SJSA1 (cell line): ENCODE results near the gene CLEC4M. TPM values are rescaled to one million over a fixed set of nuclear protein-coding genes. Genes with fewer than 3 reads are reported as not detected.
A peak's percentile ranks its signal among the peaks of the same experiment; 100 is the strongest.
"Not testable (repeated sequence)": the region's sequence is repeated elsewhere in the genome, so short reads cannot be mapped to it uniquely, and the experiment has no call there.

Experiments
- DNase-seq, 2 experiments: peaks; one replicate each; pipeline ENCODE4 v3.0.0-alpha.2; 2015 to 2020; ENCODE audit warnings: low spot score in 2 of 2, low read depth in 1 of 2
- H3K27ac ChIP-seq: fragments of 250-450 bp; sonication (Bioruptor Pico); 2 replicates; pipeline ENCODE4 v1.5.1; 2020; ENCODE audit warnings: mild to moderate bottlenecking, moderate library complexity
- H3K27me3 ChIP-seq: fragments of 250-450 bp; sonication (Bioruptor Pico); replicated peaks from 2 replicates; pipeline ENCODE4 v1.5.1; 2020; ENCODE audit warnings: mild to moderate bottlenecking, moderate library complexity
- H3K36me3 ChIP-seq: fragments of 250-450 bp; sonication (Bioruptor Pico); 2 replicates; pipeline ENCODE4 v1.5.1; 2020; ENCODE audit warnings: mild to moderate bottlenecking
- H3K4me1 ChIP-seq: fragments of 250-450 bp; sonication (Bioruptor Pico); replicated peaks from 2 replicates; pipeline ENCODE4 v1.6.1; 2021; ENCODE audit warnings: mild to moderate bottlenecking
- H3K4me3 ChIP-seq: fragments of 250-450 bp; sonication (Bioruptor Pico); 2 replicates; pipeline ENCODE4 v1.5.1; 2020; ENCODE audit warnings: mild to moderate bottlenecking
- H3K9me3 ChIP-seq: fragments of 250-450 bp; sonication (Bioruptor Pico); replicated peaks from 2 replicates; pipeline ENCODE4 v1.5.1; 2020; ENCODE audit warnings: mild to moderate bottlenecking
- total RNA-seq: library from RNA; depleted of rRNA; stranded (reverse); fragments of >200 nt; shearing (Covaris generic); gene quantifications from 2 replicates; pipeline ENCODE4 v1.2.3, GENCODE V29; 2014

The CLEC4M gene
- total RNA-seq, 1 experiment from 2014 or later = not detected

- H3K4me3 ChIP-seq = no peak overlapping the region
- no peaks in the 10 kb centered on the region; the same call in 1 of the 2 replicates for H3K9me3 ChIP-seq
- DNase-seq = no peak
- H3K4me1 ChIP-seq = no peaks in the 10 kb centered on the region
- H3K27me3 ChIP-seq = no peaks in the 10 kb centered on the region
- H3K36me3 ChIP-seq = no peaks in the 10 kb centered on the region
- no peak overlapping the region for H3K27ac ChIP-seq
These were observed 25.3 kb downstream of the CLEC4M start for GRCh38 chr19:7788178-7788932.

DNA sequence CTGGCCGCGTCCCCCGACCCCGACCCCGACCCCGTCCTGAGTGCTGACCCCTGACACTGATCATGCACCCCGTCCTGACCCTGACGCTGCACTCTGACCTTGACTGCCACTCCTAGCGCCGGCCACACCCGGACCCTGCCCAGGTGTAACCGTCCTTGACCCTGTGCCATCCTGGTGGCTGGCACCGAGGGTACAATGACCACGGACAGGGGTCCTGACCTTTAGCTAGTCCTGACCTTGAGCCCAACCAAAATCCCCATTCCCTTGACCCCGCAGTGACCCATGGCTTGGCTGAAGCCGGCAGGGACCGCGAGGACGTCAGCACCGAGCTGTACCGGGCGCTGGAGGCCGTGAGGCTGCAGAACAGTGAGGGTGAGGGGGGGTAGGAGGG lies 25.9 kb downstream of the CLEC4M start:
- Histone ChIP-seq H3K36me3 (no peaks in the 10 kb centered on the region), H3K9me3 (no peaks in the 10 kb centered on the region; the same call in 1 of the 2 replicates), H3K27me3 (no peaks in the 10 kb centered on the region), H3K4me3 (no peak overlapping the region), H3K27ac (no peak overlapping the region), H3K4me1 (no peaks in the 10 kb centered on the region)
- DNase-seq = no peak

DNA sequence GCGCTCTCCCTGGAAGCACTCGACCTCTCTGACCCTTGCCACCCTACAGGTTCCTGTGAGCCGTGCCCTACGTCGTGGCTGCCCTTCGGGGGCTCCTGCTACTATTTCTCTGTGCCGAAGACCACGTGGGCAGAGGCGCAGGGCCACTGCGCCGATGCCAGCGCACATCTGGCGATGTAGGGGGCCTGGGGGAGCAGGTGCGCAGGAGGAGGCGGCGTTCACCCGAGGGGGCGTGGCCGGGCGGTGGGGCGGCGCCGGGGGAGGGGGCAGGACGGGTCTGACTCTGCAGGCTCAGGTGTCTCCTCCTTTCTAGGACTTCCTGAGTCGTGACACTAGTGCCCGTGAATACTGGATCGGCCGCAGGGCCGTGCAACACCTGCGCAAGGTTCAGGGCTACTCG lies 26.4 kb downstream of the CLEC4M start:
- H3K4me3 ChIP-seq = no peak overlapping the region
- DNase-seq = no peak
- H3K4me1 ChIP-seq = no peaks in the 10 kb centered on the region
- H3K27me3 ChIP-seq = 0 out of 2 replicates have a peak, but pooled peaks cover 3% of the 10 kb centered on the region
- H3K36me3 ChIP-seq = no peaks in the 10 kb centered on the region
- no peaks in the 10 kb centered on the region; the same call in 1 of the 2 replicates for H3K9me3 ChIP-seq
- no peak overlapping the region for H3K27ac ChIP-seq

DNA sequence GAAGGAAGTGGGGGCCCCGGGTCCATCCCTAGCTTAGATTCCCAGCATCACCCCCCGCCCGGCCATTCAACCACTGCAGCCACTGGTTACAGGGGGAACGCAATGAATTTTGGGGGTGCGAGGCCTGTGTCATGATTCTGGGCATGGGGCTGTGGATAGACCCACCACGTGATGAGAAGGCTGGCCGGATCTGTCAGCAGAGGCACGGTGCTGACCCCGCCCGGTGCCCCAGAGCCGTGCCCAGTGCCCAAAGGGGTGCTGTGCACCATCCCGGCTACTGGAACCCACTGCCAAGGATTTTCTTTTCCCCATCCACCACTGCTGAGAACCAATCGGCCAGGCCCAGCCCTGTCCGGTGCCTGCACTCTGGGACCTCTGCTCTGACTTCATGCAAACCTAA lies 27.4 kb downstream of the CLEC4M start:
- Histone ChIP-seq H3K27ac (no peak overlapping the region), H3K4me3 (no peak overlapping the region), H3K4me1 (no peaks in the 10 kb centered on the region), H3K27me3 (0 out of 2 replicates have a peak, but pooled peaks cover 3% of the 10 kb centered on the region), H3K36me3 (no peaks in the 10 kb centered on the region), H3K9me3 (no peaks in the 10 kb centered on the region; the same call in 1 of the 2 replicates)
- no peak for DNase-seq

DNA sequence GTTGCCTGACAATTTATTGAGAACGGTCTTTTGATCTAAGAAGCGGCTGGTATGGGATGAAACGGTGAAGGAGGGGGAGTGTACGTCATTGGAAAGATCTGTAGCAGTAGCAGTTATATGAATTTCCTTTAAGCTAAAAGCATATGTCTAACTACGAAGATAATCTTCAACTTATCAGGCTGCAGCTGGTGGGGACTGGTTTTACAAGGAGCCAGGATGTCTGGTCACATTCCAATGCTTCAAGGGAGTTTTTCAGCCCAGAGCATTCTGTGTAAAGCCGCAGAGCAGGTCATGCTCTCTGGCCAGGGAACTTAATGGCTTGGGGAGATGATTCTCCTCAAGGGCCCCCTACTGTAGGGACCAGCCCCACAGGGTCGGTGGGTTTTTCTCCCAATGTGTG lies 29.2 kb downstream of the CLEC4M start:
- no peaks in the 10 kb centered on the region for H3K36me3 ChIP-seq
- H3K4me1 ChIP-seq = no peaks in the 10 kb centered on the region
- peaks cover 16% of the 10 kb centered on the region for H3K27me3 ChIP-seq
- no peaks in the 10 kb centered on the region; the same call in 1 of the 2 replicates for H3K9me3 ChIP-seq
- H3K4me3 ChIP-seq = no peak overlapping the region
- no peak overlapping the region for H3K27ac ChIP-seq
- DNase-seq = no peak

DNA sequence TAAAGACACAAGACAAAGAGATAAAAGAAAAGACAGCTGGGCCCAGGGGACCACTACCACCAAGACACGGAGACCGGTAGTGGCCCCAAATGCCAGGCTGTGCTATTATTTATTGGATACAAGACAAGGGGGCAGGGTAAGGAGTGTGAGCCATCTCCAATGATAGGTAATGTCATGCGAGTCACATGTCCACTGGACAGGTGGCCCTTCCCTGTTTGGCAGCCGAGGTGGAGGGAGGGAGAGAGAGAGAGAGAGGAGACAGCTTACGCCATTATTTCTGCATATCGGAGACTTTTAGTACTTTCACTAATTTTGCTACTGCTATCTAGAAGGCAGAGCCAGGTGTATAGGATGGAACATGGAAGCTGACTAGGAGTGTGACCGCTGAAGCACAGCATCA lies 29.7 kb downstream of the CLEC4M start:
- H3K9me3 ChIP-seq, DNase-seq, H3K36me3 ChIP-seq, H3K4me3 ChIP-seq, H3K4me1 ChIP-seq, H3K27ac ChIP-seq: not testable (repeated sequence)
- H3K27me3 ChIP-seq = peaks cover 20% of the 10 kb centered on the region

- Histone ChIP-seq H3K9me3 (no peaks in the 10 kb centered on the region; the same call in 1 of the 2 replicates), H3K36me3 (no peaks in the 10 kb centered on the region), H3K4me1 (no peaks in the 10 kb centered on the region), H3K27me3 (peaks cover 28% of the 10 kb centered on the region), H3K4me3 (no peak overlapping the region), H3K27ac (no peak overlapping the region)
- DNase-seq = no peak
These were observed 30.4 kb downstream of the CLEC4M start for GRCh38 chr19:7793493-7793892.

- no peaks in the 10 kb centered on the region for H3K4me1 ChIP-seq
- no peak overlapping the region for H3K4me3 ChIP-seq
- peaks cover 2% of the 10 kb centered on the region; the same call in 1 of the 2 replicates for H3K9me3 ChIP-seq
- H3K27ac ChIP-seq = no peak overlapping the region
- H3K27me3 ChIP-seq = peaks cover 39% of the 10 kb centered on the region
- DNase-seq = no peak
- H3K36me3 ChIP-seq = no peaks in the 10 kb centered on the region
These were observed 32.6 kb downstream of the CLEC4M start for GRCh38 chr19:7795555-7796161.

GRCh38 chr19:7799640-7800355 lies 36.8 kb downstream of the CLEC4M start:
- no peak overlapping the region for H3K4me3 ChIP-seq
- peak; percentile 45 to 62 for DNase-seq
- no peak overlapping the region for H3K27ac ChIP-seq
- peaks cover 7% of the 10 kb centered on the region for H3K9me3 ChIP-seq
- no peaks in the 10 kb centered on the region for H3K4me1 ChIP-seq
- H3K27me3 ChIP-seq = peaks cover 37% of the 10 kb centered on the region
- no peaks in the 10 kb centered on the region for H3K36me3 ChIP-seq

DNA sequence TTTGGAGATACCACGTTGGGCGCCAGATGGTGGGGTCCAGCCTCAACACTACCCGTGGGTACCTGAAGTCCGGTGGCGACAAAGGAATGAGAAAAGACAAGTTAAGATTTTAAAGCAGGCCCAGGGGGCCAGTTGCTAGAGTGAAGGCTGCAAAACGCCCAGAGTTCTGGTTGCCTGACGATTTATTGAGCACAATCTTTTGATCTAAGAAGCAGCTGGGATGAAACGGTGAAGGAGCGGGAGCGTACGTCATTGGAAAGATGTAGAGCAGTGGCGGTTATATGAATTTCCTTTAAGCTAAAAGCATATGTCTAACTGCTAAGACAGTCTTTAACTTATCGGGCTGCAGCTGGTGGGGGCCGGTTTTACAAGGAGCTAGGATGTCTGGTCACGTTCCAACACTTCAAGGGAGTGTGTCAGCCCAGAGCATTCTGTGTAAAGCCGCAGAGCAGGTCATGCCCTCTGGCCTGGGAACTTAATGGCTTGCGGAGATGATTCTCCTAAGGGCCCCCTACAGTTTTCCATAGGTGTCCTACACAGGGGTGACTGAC lies 38.1 kb downstream of the CLEC4M start:
- no peak overlapping the region for H3K27ac ChIP-seq
- no peak for DNase-seq
- H3K9me3 ChIP-seq = peaks cover 7% of the 10 kb centered on the region
- H3K4me1 ChIP-seq = no peaks in the 10 kb centered on the region
- peaks cover 33% of the 10 kb centered on the region for H3K27me3 ChIP-seq
- H3K36me3 ChIP-seq = no peaks in the 10 kb centered on the region
- no peak overlapping the region for H3K4me3 ChIP-seq

DNA sequence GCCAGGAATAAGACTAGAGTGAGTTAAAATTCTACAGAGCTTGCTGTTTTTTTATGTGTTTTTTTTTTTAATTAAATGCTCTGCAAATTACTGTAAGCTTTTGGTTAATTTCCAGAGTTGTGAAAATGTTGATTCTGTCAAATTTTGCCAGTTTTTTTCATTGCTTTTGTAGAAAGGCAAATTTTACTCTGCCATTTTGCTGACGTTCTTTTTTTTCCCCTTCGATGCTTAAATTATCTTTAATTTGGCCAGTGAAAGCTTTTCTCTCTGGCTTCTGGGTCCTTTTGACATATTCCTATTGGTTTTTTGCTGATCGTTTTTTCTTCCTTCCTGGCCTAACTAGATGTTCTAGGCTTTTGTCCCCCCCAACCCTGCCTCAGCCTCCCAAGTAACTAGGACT lies 43.2 kb downstream of the CLEC4M start:
- no peaks in the 10 kb centered on the region; the same call in 1 of the 2 replicates for H3K27me3 ChIP-seq
- peaks cover 5% of the 10 kb centered on the region; the same call in 1 of the 2 replicates for H3K9me3 ChIP-seq
- H3K36me3 ChIP-seq = no peaks in the 10 kb centered on the region
- no peaks in the 10 kb centered on the region for H3K4me1 ChIP-seq
- H3K4me3 ChIP-seq = no peak overlapping the region
- no peak for DNase-seq
- no peak overlapping the region for H3K27ac ChIP-seq

GRCh38 chr19:7806876-7807275 lies 43.8 kb downstream of the CLEC4M start:
- Histone ChIP-seq H3K4me1 (no peaks in the 10 kb centered on the region), H3K27me3 (no peaks in the 10 kb centered on the region; the same call in 1 of the 2 replicates), H3K4me3 (no peak overlapping the region), H3K27ac (no peak overlapping the region), H3K9me3 (peaks cover 5% of the 10 kb centered on the region; the same call in 1 of the 2 replicates), H3K36me3 (no peaks in the 10 kb centered on the region)
- DNase-seq = no peak

- Histone ChIP-seq H3K4me1 (no peaks in the 10 kb centered on the region), H3K36me3 (no peaks in the 10 kb centered on the region), H3K4me3 (no peak overlapping the region), H3K27me3 (no peaks in the 10 kb centered on the region; the same call in 1 of the 2 replicates), H3K9me3 (peaks cover 3% of the 10 kb centered on the region; the same call in 1 of the 2 replicates), H3K27ac (no peak overlapping the region)
- DNase-seq = no peak
These were observed 45.1 kb downstream of the CLEC4M start for GRCh38 chr19:7808108-7808507.
